WTC11 (cell line): ENCODE data around the gene SLC7A6. TPM values are rescaled to one million over a fixed set of nuclear protein-coding genes. Genes with fewer than 3 reads are reported as not detected.

ENCODE experiments used
- ATAC-seq: fragments of 200-7000 bp; cut with Tn5 transposase; 2 replicates; pipeline ENCODE4 v1.10.0; 2021; ENCODE audit warnings: mild to moderate bottlenecking, moderate library complexity
- CTCF ChIA-PET: fragments of 300-600 bp; sonication (Branson Sonifier 250); formaldehyde crosslinking; loops from one replicate; lab custom pipeline; 2021; ENCODE audit warnings: antibody characterized with exemption; lab: Charles Lee
- POLR2A ChIA-PET: fragments of 350-600 bp; sonication (Branson Sonifier 250); formaldehyde crosslinking; loops from one replicate; lab custom pipeline; 2021; ENCODE audit warnings: antibody characterized with exemption; lab: Charles Lee
- DNase-seq: peaks from one replicate; pipeline ENCODE4 v3.0.0; 2021; ENCODE audit warnings: low spot score
- H3K27ac Mint-ChIP-seq: 2 replicates; pipeline ENCODE4 v1.8.0; 2021; ENCODE audit warnings: mixed read lengths
- H3K27me3 Mint-ChIP-seq: 2 replicates; pipeline ENCODE4 v1.8.0; 2021; ENCODE audit warnings: low read depth, mild to moderate bottlenecking, moderate library complexity, mixed read lengths
- H3K36me3 Mint-ChIP-seq: 2 replicates; pipeline ENCODE4 v1.8.0; 2021; ENCODE audit warnings: mixed read lengths
- H3K4me1 Mint-ChIP-seq: 2 replicates; pipeline ENCODE4 v1.8.0; 2022; ENCODE audit warnings: mixed read lengths
- H3K4me3 Mint-ChIP-seq: 2 replicates; pipeline ENCODE4 v1.8.0; 2021; ENCODE audit warnings: mild to moderate bottlenecking, moderate library complexity, mixed read lengths
- H3K9me3 Mint-ChIP-seq: 2 replicates; pipeline ENCODE4 v1.8.0; 2021; ENCODE audit warnings: mixed read lengths
- AR ChIP-seq: fragments of 250-450 bp; sonication (Bioruptor Pico); IDR thresholded peaks from 2 replicates; pipeline ENCODE4 v1.9.0; 2021; ENCODE audit warnings: mild to moderate bottlenecking
- ATF1 ChIP-seq: sonication (generic); formaldehyde crosslinking; IDR thresholded peaks from 2 replicates; pipeline ENCODE4 v1.8.1; 2023; ENCODE audit warnings: mild to moderate bottlenecking, moderate library complexity, missing genetic modification reagents
- CDX4 ChIP-seq: fragments of 250-450 bp; sonication (Bioruptor Pico); IDR thresholded peaks from 2 replicates; pipeline ENCODE4 v1.9.0; 2021; ENCODE audit warnings: moderate library complexity, mild to moderate bottlenecking, inconsistent platforms, borderline replicate concordance
- CREB1 ChIP-seq: sonication (generic); formaldehyde crosslinking; IDR thresholded peaks from 2 replicates; pipeline ENCODE4 v1.8.0; 2023; ENCODE audit warnings: mild to moderate bottlenecking, missing genetic modification reagents
- E2F5 ChIP-seq: sonication (generic); formaldehyde crosslinking; IDR thresholded peaks from 2 replicates; pipeline ENCODE4 v1.8.1; 2022; ENCODE audit warnings: mild to moderate bottlenecking, moderate library complexity, missing genetic modification reagents
- ERG ChIP-seq: fragments of 250-450 bp; sonication (Bioruptor Pico); IDR thresholded peaks from 2 replicates; pipeline ENCODE4 v1.8.0; 2021; ENCODE audit warnings: mild to moderate bottlenecking
- ESRRA ChIP-seq: sonication (generic); formaldehyde crosslinking; IDR thresholded peaks from 2 replicates; pipeline ENCODE4 v1.8.1; 2022; ENCODE audit warnings: mild to moderate bottlenecking, missing genetic modification reagents, borderline replicate concordance
- FOXJ3 ChIP-seq: sonication (generic); formaldehyde crosslinking; IDR thresholded peaks from 2 replicates; pipeline ENCODE4 v1.9.0; 2021; ENCODE audit warnings: missing genetic modification reagents, mild to moderate bottlenecking, borderline replicate concordance
- FOXP1 ChIP-seq: sonication (generic); formaldehyde crosslinking; IDR thresholded peaks from 2 replicates; pipeline ENCODE4 v1.8.0; 2022; ENCODE audit warnings: missing genetic modification reagents, mild to moderate bottlenecking, moderate library complexity, borderline replicate concordance
- GABPB1 ChIP-seq: sonication (generic); formaldehyde crosslinking; IDR thresholded peaks from 2 replicates; pipeline ENCODE4 v1.8.1; 2023; ENCODE audit warnings: mild to moderate bottlenecking, missing genetic modification reagents
- JAZF1 ChIP-seq: fragments of 250-450 bp; sonication (Bioruptor Pico); IDR thresholded peaks from 2 replicates; pipeline ENCODE4 v1.9.0; 2021; ENCODE audit warnings: moderate library complexity, mild to moderate bottlenecking, inconsistent platforms
- MLX ChIP-seq: sonication (generic); formaldehyde crosslinking; IDR thresholded peaks from 2 replicates; pipeline ENCODE4 v1.8.1; 2023; ENCODE audit warnings: mild to moderate bottlenecking, missing genetic modification reagents, moderate library complexity
- MXD4 ChIP-seq: fragments of 250-450 bp; sonication (Bioruptor Pico); IDR thresholded peaks from 2 replicates; pipeline ENCODE4 v1.8.0; 2021; ENCODE audit warnings: mild to moderate bottlenecking, moderate library complexity, borderline replicate concordance
- NR2C2 ChIP-seq: sonication (generic); formaldehyde crosslinking; IDR thresholded peaks from 2 replicates; pipeline ENCODE4 v1.8.0; 2022; ENCODE audit warnings: mild to moderate bottlenecking, missing genetic modification reagents
- NR3C1 ChIP-seq: sonication (generic); formaldehyde crosslinking; conservative IDR thresholded peaks from 2 replicates; pipeline ENCODE4 v1.8.1; 2023; ENCODE audit warnings: low read depth, mild to moderate bottlenecking, missing genetic modification reagents
- PRRX2 ChIP-seq: fragments of 250-450 bp; sonication (Bioruptor Pico); IDR thresholded peaks from 2 replicates; pipeline ENCODE4 v1.8.0; 2021; ENCODE audit warnings: mild to moderate bottlenecking
- STAT6 ChIP-seq: sonication (generic); formaldehyde crosslinking; conservative IDR thresholded peaks from 2 replicates; pipeline ENCODE4 v1.8.1; 2023; ENCODE audit warnings: mild to moderate bottlenecking, low read depth, missing genetic modification reagents, moderate library complexity
- ZNF219 ChIP-seq: sonication (generic); formaldehyde crosslinking; IDR thresholded peaks from 2 replicates; pipeline ENCODE4 v1.8.0; 2023; ENCODE audit warnings: missing genetic modification reagents, mild to moderate bottlenecking, borderline replicate concordance
- ZNF416 ChIP-seq: fragments of 250-450 bp; sonication (Bioruptor Pico); IDR thresholded peaks from 2 replicates; pipeline ENCODE4 v1.9.0; 2021; ENCODE audit warnings: mild to moderate bottlenecking, inconsistent platforms
- ZSCAN18 ChIP-seq: fragments of 250-450 bp; sonication (Bioruptor Pico); IDR thresholded peaks from 2 replicates; pipeline ENCODE4 v2.1.2; 2022; ENCODE audit warnings: mild to moderate bottlenecking, moderate library complexity
- total RNA-seq: library from RNA; stranded (reverse); gene quantifications from 3 replicates; pipeline ENCODE4 v1.2.3, GENCODE V29; 2021

SLC7A6 gene
- total RNA-seq, 1 experiment from 2014 or later = 27.4 TPM

- Mint-ChIP-seq H3K27ac (no peak overlapping the region), H3K4me1 (no peaks in the 10 kb centered on the region), H3K4me3 (no peak overlapping the region), H3K9me3 (no peaks in the 10 kb centered on the region)
- no peak for ATAC-seq
- DNase-seq = no peak
- no peak for TF ChIP-seq FOXJ3 (CRISPR knock-in tag)
- TF ChIP-seq PRRX2 (CRISPR knock-in tag) = no peak
- TF ChIP-seq JAZF1 (CRISPR knock-in tag) = no peak
- no peak for TF ChIP-seq ZNF219
- TF ChIP-seq, all 79 proteins: peak for 0
- POLR2A ChIA-PET = interaction anchor here (0.5 to 0.7 kb wide), 2 partner anchors 11 to 892 kb away, joined by 3 to 4 read pairs; no protein-coding TSS in a partner anchor
- H3K36me3 Mint-ChIP-seq = peaks cover 41% of the 10 kb centered on the region
- CTCF ChIA-PET = interaction anchor here (0.9 to 1.5 kb wide), 3 partner anchors 25 to 71 kb away, joined by 3 read pairs; partner anchors contain the start of genes SLC7A6 and SLC7A6OS
- no peaks in the 10 kb centered on the region; the same call in 1 of the 2 replicates for H3K27me3 Mint-ChIP-seq
Observed at GRCh38 chr16:68335175-68335574, 70.8 kb downstream of the SLC7A6 start.

GRCh38 chr16:68338326-68339119 is 74.2 kb downstream of the SLC7A6 start:
- ChIA-PET CTCF (no interaction called here), POLR2A (no interaction called here)
- no peaks in the 10 kb centered on the region; the same call in 1 of the 2 replicates for H3K27me3 Mint-ChIP-seq
- no peak overlapping the region for H3K4me3 Mint-ChIP-seq
- TF ChIP-seq FOXP1 (CRISPR knock-in tag) (no peak), ZNF416 (CRISPR knock-in tag) (no peak)
- H3K9me3 Mint-ChIP-seq = no peaks in the 10 kb centered on the region
- ATAC-seq = no peak
- no peak overlapping the region for H3K27ac Mint-ChIP-seq
- H3K4me1 Mint-ChIP-seq = 0 out of 2 replicates have a peak, but pooled peaks cover 3% of the 10 kb centered on the region
- H3K36me3 Mint-ChIP-seq = peaks cover 49% of the 10 kb centered on the region
- DNase-seq = no peak

GRCh38 chr16:68339214-68339613 is 74.9 kb downstream of the SLC7A6 start:
- H3K36me3 Mint-ChIP-seq = peaks cover 48% of the 10 kb centered on the region
- ChIA-PET CTCF (interaction anchor here (1.1 kb wide), 2 partner anchors 75 to 78 kb away, joined by 4 read pairs; partner anchors contain the start of gene SLC7A6), POLR2A (no interaction called here)
- H3K27me3 Mint-ChIP-seq = no peaks in the 10 kb centered on the region; the same call in 1 of the 2 replicates
- no peak for ATAC-seq
- H3K9me3 Mint-ChIP-seq = no peaks in the 10 kb centered on the region
- no peak for DNase-seq
- 0 out of 2 replicates have a peak, but pooled peaks cover 3% of the 10 kb centered on the region for H3K4me1 Mint-ChIP-seq
- H3K27ac Mint-ChIP-seq = no peak overlapping the region
- no peak overlapping the region for H3K4me3 Mint-ChIP-seq
- TF ChIP-seq NR3C1 (CRISPR knock-in tag) (no peak), CREB1 (CRISPR knock-in tag) (no peak), ZSCAN18 (CRISPR knock-in tag) (no peak), MLX (CRISPR knock-in tag) (no peak), MXD4 (CRISPR knock-in tag) (no peak), E2F5 (CRISPR knock-in tag) (no peak), ATF1 (CRISPR knock-in tag) (no peak), AR (CRISPR knock-in tag) (no peak), GABPB1 (CRISPR knock-in tag) (no peak), NR2C2 (CRISPR knock-in tag) (no peak), CDX4 (CRISPR knock-in tag) (no peak), ERG (CRISPR knock-in tag) (no peak), STAT6 (no peak), JAZF1 (CRISPR knock-in tag) (no peak), ESRRA (CRISPR knock-in tag) (no peak)
